ENCODE measurements around the gene IFT43.

The IFT43 gene

GRCh38 chr14:76115010-76115422 is 129.5 kb downstream of the IFT43 start:
- no peak for DNase-seq

GRCh38 chr14:76117789-76118484 is 132.4 kb downstream of the IFT43 start:
- no peak for DNase-seq

- no peak for DNase-seq
Observed at GRCh38 chr14:76118594-76118993, 133.0 kb downstream of the IFT43 start.

GRCh38 chr14:76121089-76121748 is 135.7 kb downstream of the IFT43 start:
- DNase-seq, result no peak

DNA sequence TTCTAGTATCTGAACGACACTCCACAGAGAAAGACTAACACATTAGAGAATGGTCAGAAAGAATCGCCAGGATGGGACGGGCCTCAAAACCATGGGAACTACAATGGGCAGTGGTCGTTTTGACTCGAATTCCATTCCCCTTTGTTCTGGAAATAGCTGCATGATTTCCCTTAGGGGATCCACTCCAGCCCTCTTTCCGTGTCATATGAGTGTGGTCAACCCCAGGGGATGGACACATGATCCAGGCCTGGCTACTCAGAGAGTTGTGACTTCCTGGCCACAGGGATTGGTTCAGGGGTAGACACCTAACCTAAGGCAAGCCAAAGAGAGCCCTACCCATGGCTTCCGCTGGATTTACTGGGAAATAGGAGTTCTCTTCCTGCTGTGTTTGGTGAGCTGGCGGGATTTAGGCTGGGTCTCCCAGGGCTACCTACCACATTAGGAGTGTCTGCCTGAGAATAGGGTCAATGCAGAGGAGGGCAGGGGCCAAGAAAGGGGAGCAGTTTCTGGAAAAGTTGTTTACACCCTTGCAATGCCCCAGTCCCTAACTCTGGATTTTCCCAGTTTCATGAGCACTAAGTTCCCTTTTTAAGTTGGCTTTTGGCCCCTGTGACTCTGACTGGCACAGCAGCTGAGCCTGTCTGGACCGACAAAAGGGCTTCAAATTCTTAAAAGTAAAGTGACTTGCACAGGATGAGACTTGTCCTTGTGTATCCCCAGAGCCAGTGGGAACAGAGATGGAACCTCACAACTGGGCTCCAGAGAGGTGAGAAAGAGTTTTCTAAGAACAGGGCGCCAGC is 138.1 kb downstream of the IFT43 start:
- DNase-seq, result no peak

GRCh38 chr14:76125511-76125910 is 139.9 kb downstream of the IFT43 start:
- DNase-seq, result no peak

DNA sequence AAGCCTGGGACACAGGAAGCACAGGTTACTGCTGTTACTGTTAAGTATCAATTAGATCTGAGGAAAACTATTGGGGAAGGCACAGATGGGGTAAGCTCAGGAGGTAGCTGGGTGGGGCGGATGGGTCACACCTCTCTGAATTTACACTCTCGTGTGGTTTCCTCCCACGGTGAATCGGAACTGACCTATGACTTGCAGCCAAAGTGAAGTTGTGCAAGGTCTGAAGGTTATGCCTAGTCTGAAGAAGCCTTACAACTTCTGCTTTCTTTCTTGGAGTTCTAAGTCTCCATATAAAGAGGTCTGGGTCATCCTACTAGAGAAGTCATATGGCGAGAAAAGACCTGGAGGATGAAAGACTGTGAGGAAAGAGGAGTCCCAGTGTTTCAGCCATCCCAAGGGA is 140.5 kb downstream of the IFT43 start:
- DNase-seq, result no peak

DNA sequence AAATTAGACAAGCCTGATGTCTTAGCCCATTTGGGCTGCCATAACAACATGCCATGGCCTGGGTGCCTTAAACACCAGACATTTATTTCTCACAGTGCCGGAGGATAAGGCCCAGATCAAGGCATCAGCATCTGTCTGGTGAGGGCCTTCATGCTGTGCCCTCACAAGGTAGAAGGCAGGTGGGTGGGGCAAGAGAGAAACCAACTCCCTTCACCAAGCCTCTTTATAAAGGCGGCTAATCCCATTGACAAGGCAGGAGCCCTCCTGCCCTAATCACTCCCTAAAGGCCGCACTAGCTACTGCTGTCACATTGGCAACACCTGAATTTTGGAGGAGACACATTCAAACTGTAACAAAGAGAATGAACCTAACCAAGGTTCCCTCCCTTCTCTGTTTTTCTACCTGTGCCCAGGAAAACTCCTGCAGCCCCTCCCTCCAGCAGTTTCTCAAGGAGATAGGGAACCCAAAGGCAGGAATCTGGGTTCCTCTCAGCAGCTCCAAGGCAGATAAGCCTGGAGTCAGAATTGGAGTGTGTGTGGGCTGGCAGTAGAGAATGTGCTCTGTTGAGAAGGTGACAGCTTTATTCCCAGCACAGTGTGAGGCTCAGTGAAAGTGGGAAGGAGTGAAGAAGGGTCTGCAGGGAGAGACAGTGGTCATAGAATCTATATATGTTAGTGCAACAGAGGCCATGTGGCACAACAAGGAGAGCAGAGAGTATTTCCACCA is 144.5 kb downstream of the IFT43 start:
- no peak for DNase-seq

DNA sequence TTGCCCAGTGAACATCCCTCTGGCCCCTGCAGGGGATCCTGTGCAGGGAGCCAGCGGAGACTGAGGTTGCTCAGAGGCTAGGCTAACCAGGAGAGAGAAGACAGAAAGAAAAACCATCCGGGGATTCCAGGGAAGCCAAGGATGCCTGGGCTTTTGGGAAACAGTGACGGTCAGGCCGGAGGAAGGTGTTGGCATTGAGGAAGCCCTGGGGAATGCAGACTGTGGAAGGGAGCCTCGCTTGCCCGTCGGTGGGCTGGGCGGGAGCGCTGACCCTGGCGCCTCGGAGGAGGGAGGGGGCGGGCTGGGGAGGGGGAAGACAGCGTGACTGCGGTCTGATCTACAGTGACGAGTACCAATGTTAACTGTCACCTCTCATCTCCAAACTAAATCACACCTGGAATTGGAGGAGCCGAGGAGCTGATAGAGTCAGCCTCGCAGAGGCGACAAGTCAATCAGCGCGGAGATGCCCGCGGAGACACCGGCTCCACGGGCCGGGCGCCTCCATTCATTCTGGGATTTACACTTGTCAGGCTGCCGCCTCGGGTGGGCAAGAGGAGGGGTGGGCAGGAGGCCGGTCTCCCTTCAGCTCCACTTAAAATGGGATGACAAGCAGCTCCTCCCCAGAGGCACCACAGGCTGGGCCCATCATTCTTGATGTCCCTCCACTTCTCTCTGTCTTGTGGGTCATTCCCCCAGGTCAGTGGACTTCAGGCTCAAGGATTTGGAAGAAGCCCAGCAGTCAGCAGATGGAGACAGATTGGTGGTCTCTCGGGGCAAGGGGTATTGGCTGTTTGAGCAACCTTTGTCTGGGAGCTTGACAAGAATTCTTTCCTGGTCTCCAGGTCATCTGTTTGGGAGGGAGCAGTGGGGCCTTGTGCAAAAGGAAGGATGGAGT is 145.8 kb downstream of the IFT43 start:
- no peak for DNase-seq

- no peak for DNase-seq
Observed at GRCh38 chr14:76133103-76133502, 147.5 kb downstream of the IFT43 start.
